Psoas muscle (tissue), 8 donors: ENCODE results near the gene NR1D2. TPM values are rescaled to one million over a fixed set of nuclear protein-coding genes. Genes with fewer than 3 reads are reported as not detected.

Source experiments
- ATAC-seq, 4 donors: fragments of 200-7000 bp; cut with Tn5 transposase; one replicate each; pipeline ENCODE4 v1.9.1; 2020; ENCODE audit warnings: moderate library complexity in 3 of 4, mild to moderate bottlenecking in 2 of 4
- DNase-seq, 2 donors: peaks; one replicate each; pipeline ENCODE4 v3.0.0-alpha.2; 2020
- H3K27ac ChIP-seq: fragments of 200-600 bp; one replicate; pipeline ENCODE4 v1.8.0; 2022
- H3K27me3 ChIP-seq, 3 donors: fragments of 200-600 bp in 1 of 3; one replicate each; pipeline versions ENCODE4 v1.6.1 to v1.8.0; 2013 to 2022; ENCODE audit warnings: low read length in 2 of 3, mild to moderate bottlenecking in 2 of 3, moderate library complexity in 1 of 3; ENCODE audit not compliant: insufficient read depth in 3 of 3
- H3K36me3 ChIP-seq, 2 donors: fragments of 200-600 bp in 1 of 2; one replicate each; pipeline versions ENCODE4 v1.6.1 to v1.8.0; 2013 to 2022; ENCODE audit warnings: low read depth in 1 of 2, mild to moderate bottlenecking in 1 of 2, moderate library complexity in 1 of 2; ENCODE audit not compliant: insufficient read depth in 1 of 2
- H3K4me1 ChIP-seq: fragments of 200-600 bp; one replicate; pipeline ENCODE4 v1.8.0; 2022
- H3K4me3 ChIP-seq: fragments of 200-600 bp; one replicate; pipeline ENCODE4 v1.8.0; 2022; ENCODE audit warnings: mild to moderate bottlenecking
- H3K9me3 ChIP-seq: fragments of 200-600 bp; one replicate; pipeline ENCODE4 v1.8.0; 2022
- WGBS, 3 donors: extraction: QIAGEN DNeasy Blood & Tissue Kit; methylation state at CpG; one replicate each; pipeline versions ENCODE4 v1.1.6 to v1.1.7; 2013; 5-methylcytosine and 5-hydroxymethylcytosine counted together
- intact Hi-C, 2 donors: fragments of 100-400 bp; cut with DNase I; formaldehyde crosslinking; loops; one replicate each; pipeline versions ENCODE4 v1.11.0 to v1.14.2; 2022
- long read RNA-seq, 2 donors: library from polyadenylated mRNA; unstranded; transcript quantifications; one replicate each; pipeline ENCODE4 v2.0.0, GENCODE V29; 2021
- polyA plus RNA-seq, 3 donors: library from polyadenylated mRNA; stranded (reverse); fragments of 200-250 nt; gene quantifications; one replicate each; pipeline ENCODE4 v1.2.3, GENCODE V29; 2013
- total RNA-seq, 4 donors: library from RNA; stranded (reverse); fragmentation: NEBNext Ultra II Directional in 2 of 4; extraction: Animal tissue kit (Norgen Biotek cat#: 25700) in 2 of 4; gene quantifications; one replicate each; pipeline versions ENCODE4 v1.2.1 to v1.2.4, GENCODE V29; 2021 to 2023
- TF ChIP-seq, protein P1 (sequence below): fragments of 200-600 bp; IDR thresholded peaks from one replicate; pipeline ENCODE4 v1.8.0; 2022; ENCODE audit warnings: antibody characterized with exemption
- donor health status: healthy with polysubstance abuse.
- donor health status: DM: no; HTN: no; CAD: no; lungs with moderate emphysema.
- donor health status: Bipolar disorder and iron deficiency.
- donor health status: healthy.
- donor health status: DM: yes; HTN: yes; CAD: no.
- donor health status: DM: no; HTN: no; CAD: no.
- donor health status: DM: no; HTN: no; CAD: no.
- donor health status: DM: yes; HTN: yes; CAD: no.

The NR1D2 gene
- total RNA-seq (10 to 100 TPM; 31.7 to 79.6 (median 44.8) TPM), polyA plus RNA-seq (10 to 100 TPM in 2 of 3 donors, 1 to 10 TPM in 1; 4.9 to 26.1 (median 13.7) TPM)
- long read RNA-seq, donor 1, full-length matches to known transcripts, result 72 of 92 reads
- long read RNA-seq, donor 1, partial matches to known transcripts, result 5 of 92 reads
- long read RNA-seq, donor 1, other reads (novel, unspliced or antisense), result 15 of 92 reads
- long read RNA-seq, donor 2, full-length matches to known transcripts, result 67 of 94 reads
- long read RNA-seq, donor 2, partial matches to known transcripts, result 3 of 94 reads
- long read RNA-seq, donor 2, other reads (novel, unspliced or antisense), result 24 of 94 reads

DNA sequence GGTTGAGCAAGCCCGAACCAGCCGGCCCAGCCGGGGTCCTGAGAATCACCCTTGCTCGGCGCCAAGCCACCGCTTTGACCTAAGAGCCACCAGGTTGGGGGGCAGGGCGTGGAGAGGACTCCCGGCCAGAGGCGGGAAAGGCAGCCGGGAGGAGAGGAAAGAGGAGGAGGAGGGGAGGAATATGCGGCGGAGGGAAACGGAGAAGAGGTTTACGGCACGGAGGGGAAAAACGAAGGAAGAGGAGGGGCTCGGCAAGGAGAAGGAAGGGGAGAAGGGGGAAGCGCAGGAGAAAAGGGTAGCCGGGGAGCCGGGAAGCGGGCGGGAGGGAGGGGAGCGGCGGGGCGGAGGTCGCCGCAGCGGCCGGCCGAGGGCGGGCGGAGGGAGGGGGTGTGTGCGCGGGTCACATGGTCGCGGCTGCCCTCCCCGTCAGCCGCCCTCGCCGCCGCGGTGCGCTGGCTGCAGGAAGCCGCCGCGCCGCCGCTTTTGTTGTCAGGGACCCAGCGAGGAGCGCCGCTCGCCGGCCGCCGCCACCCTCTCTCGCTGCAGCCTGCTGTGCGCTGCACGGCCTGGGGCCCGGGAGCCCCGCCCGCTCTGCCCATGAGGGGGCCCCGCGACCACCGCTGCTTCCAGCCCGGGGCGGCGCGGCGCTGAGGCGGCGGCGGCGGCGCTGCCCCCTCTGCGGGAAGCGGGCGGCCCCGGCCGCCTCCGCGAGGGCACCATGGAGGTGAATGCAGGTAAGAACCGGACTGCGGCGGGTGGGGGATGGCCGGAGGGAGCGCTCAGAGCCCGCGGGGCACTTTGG lies at the start of gene NR1D2:
TSS of gene NR1D2 (plus strand) at position 426 of the 802 bp plus-strand sequence. CDS start at position 719, 293 bp downstream.
- peak; percentile 63 to 66 (median 64) for ATAC-seq
- Histone ChIP-seq H3K36me3 (no peaks in the 10 kb centered on the region), H3K9me3 (no peaks in the 10 kb centered on the region), H3K27me3 (no peaks in the 10 kb centered on the region), H3K4me3 (peak within 1 kb of the TSS; percentile 81), H3K4me1 (peaks cover 53% of the 10 kb centered on the region), H3K27ac (peak within 1 kb of the TSS; percentile 94)
- intact Hi-C loops, result loop anchor here (1.0 to 2.0 kb wide), 2 partner anchors 27 to 28 kb away; partner anchors contain the start of genes NKIRAS1 (in 1 of the 2) and RPL15 (in 1 of the 2)
- TF ChIP-seq, protein P1, sequence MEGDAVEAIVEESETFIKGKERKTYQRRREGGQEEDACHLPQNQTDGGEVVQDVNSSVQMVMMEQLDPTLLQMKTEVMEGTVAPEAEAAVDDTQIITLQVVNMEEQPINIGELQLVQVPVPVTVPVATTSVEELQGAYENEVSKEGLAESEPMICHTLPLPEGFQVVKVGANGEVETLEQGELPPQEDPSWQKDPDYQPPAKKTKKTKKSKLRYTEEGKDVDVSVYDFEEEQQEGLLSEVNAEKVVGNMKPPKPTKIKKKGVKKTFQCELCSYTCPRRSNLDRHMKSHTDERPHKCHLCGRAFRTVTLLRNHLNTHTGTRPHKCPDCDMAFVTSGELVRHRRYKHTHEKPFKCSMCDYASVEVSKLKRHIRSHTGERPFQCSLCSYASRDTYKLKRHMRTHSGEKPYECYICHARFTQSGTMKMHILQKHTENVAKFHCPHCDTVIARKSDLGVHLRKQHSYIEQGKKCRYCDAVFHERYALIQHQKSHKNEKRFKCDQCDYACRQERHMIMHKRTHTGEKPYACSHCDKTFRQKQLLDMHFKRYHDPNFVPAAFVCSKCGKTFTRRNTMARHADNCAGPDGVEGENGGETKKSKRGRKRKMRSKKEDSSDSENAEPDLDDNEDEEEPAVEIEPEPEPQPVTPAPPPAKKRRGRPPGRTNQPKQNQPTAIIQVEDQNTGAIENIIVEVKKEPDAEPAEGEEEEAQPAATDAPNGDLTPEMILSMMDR, result no peak
- 0 to 1% (median 1%) methylated on average over 31 to 87 of the region's 88 CpGs for WGBS, 3 donors
- DNase-seq, result peak; percentile 88 to 91

DNA sequence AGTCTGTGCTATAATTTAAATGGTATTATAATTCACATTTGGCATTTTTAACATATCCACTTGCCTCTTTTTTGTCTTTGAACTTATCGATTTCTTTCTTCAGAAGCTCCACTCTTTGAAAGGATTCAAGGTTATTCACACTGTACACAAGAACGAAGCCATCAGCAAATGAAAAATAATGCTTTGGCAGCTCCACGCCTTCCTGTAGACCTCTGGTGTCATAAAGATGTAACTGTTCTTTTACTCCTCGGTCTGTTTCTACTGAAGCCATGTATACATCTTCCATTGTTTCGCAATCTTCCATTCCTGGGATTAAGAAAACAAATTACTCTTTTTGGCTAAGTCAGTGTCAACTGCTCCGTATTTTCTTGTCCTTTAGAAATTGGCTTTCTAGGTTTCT lies 44.3 kb upstream of the NR1D2 start:
- H3K36me3 ChIP-seq, result peaks cover 3 to 45% of the 10 kb centered on the region in 2 donors

DNA sequence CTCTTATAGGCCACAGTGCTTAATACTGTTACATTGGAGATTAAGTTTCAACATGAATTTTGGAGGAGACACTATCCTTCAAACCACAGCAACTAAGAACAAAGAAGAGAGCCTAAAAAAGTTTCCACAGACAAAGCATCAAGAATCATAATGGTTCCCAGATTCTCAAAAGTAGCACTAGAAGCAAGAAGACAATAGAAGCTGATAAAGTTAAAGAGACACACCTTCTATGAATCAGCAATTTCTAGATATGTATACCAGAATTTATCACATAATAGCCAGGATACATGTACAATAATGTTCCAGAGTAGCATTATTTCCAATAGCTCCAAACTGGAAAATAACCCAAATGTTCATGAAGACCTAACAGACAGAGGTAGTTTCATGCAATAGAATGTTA lies 40.5 kb upstream of the NR1D2 start:
- no peaks in the 10 kb centered on the region for H3K9me3 ChIP-seq
- TF ChIP-seq, protein P1, result no peak
- ATAC-seq (no peak), DNase-seq (no peak)
- intact Hi-C loops, result no loop called here
- H3K36me3 ChIP-seq, result peaks cover 0 to 54% of the 10 kb centered on the region in 2 donors
- no peak overlapping the region for H3K4me3 ChIP-seq
- no peaks in the 10 kb centered on the region for H3K4me1 ChIP-seq
- no peak overlapping the region for H3K27ac ChIP-seq
- no peaks in the 10 kb centered on the region for H3K27me3 ChIP-seq

More for the DNA sequence above, 44.3 kb upstream of the NR1D2 start:
- DNase-seq (no peak), ATAC-seq (no peak)
- intact Hi-C loops, result no loop called here
- no peaks in the 10 kb centered on the region for H3K9me3 ChIP-seq
- H3K4me1 ChIP-seq, result no peaks in the 10 kb centered on the region
- WGBS, 3 donors, result 81 to 89% (median 84%) methylated on average over 6 of the region's 6 CpGs
- H3K27ac ChIP-seq, result no peak overlapping the region
- no peak overlapping the region for H3K4me3 ChIP-seq
- TF ChIP-seq, protein P1, result no peak
- H3K27me3 ChIP-seq, result no peaks in the 10 kb centered on the region

DNA sequence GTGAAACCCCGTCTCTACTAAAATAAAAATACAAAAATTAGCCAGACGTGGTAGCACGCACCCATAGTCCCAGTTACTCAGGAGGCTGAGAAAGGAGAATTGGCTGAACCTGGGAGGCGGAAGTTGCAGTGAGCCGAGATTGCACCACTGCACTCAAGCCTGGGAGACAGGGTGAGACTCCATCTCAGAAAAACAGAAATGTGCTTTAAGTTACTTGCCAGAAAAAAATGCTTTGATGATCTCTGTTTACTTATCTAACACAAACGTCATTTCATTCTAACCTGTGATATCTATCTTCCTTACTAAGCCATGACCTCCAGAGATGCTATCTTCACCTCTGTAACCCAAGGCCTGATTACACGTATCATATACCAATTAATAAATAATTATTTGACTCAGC lies 35.7 kb upstream of the NR1D2 start:
- H3K4me1 ChIP-seq, result peaks cover 4% of the 10 kb centered on the region
- H3K27me3 ChIP-seq, result no peaks in the 10 kb centered on the region
- H3K36me3 ChIP-seq, result peaks cover 5 to 53% of the 10 kb centered on the region in 2 donors
- H3K9me3 ChIP-seq, result no peaks in the 10 kb centered on the region
- DNase-seq (no peak), ATAC-seq (no peak)
- no peak overlapping the region for H3K27ac ChIP-seq
- no peak overlapping the region for H3K4me3 ChIP-seq
- 89 to 95% (median 93%) methylated on average over 7 of the region's 7 CpGs for WGBS, 3 donors
- TF ChIP-seq, protein P1, result no peak
- intact Hi-C loops, result no loop called here
